ENCODE results near the gene NCAPD3.

DNA sequence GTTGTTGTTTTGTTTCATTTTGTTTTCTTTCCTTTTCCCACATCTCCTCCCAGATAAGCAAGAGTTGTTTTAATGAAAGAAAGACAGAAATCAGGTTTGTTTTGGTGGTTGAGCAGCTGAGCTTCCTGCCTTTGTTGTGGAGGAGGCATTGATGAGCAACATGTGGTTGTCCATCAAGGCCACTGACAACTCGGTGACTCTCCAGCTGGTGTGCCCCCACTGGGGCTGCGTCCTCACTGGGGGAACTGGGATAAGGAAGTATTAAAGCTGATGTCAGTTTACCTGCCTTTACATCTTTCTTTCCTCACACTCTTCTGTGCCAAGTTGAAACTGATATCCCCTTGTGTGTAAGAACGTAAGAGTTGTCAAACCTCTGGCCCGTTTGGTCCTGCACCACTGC is 6.6 kb upstream of the NCAPD3 start:
- TF ChIP-seq EZH2 (IDR thresholded peaks at IDR 0.05; ENCODE audit: insufficient read depth, poor library complexity, severe bottlenecking) = no peak
- TF ChIP-seq EZH2phosphoT487 (IDR thresholded peaks at IDR 0.05; ENCODE audit: insufficient read depth, low read depth) = no peak

All from GM23248 (cell line).